Fibroblast of the conjunctiva (primary cell): Measurements from ENCODE around the gene CDC42SE1.
"Not testable (repeated sequence)": the region's sequence is repeated elsewhere in the genome, so short reads cannot be mapped to it uniquely, and the experiment has no call there.

ENCODE experiments used
- DNase-seq: peaks from one replicate; pipeline ENCODE4 v3.0.0-alpha.2; 2010; ENCODE audit warnings: low read depth

Gene CDC42SE1, protein sequence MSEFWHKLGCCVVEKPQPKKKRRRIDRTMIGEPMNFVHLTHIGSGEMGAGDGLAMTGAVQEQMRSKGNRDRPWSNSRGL

GRCh38 chr1:151059109-151060006, at the start of gene CDC42SE1:
TSS of gene CDC42SE1 (minus strand) at chr1:151059622. CDS start at chr1:151055730, 3,892 bp downstream.
- peak; percentile 59 for DNase-seq

GRCh38 chr1:151108331-151108730, 48.9 kb upstream of the CDC42SE1 start:
- DNase-seq = no peak

- DNase-seq = peak; percentile 8
Measured at GRCh38 chr1:151106894-151107293, 47.5 kb upstream of the CDC42SE1 start.

DNA sequence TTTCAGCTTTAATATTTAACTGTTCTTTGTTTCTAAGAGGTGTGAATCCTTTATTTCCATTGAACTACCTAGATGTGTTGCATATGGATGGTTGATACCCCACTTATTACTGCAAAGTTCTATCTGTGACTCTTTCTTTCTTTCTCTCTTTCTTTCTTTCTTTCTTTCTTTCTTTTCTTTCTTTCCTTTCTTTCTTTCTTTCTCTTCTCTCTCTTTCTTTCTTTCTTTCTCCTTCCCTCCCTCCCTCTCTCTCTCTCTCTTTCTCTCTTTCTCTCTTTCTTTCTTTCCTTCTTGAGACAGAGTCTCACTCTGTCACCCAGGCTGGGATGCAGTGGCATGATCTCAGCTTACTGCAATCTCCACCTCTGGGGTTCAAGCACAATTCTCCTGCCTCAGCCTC, 45.2 kb upstream of the CDC42SE1 start:
- no peak for DNase-seq

DNA sequence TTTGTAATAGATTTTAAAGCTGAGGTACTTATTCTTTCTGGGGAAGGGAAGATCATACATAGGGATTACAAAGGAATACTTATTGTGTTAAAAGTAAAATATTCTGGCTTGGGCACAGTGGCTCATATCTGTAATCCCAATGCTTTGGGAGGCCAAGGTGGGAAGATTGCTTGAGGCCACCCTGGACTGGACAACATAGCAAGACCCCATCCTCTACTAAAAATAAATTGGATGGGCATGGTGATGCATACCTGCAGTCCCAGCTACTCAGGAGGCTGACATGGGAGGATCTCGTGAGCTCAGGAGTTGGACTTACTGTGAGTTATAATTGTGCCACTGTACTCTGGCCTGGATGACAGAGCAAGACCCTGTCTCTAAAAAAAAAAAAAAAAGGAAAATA, 38.7 kb upstream of the CDC42SE1 start:
- DNase-seq = no peak

DNA sequence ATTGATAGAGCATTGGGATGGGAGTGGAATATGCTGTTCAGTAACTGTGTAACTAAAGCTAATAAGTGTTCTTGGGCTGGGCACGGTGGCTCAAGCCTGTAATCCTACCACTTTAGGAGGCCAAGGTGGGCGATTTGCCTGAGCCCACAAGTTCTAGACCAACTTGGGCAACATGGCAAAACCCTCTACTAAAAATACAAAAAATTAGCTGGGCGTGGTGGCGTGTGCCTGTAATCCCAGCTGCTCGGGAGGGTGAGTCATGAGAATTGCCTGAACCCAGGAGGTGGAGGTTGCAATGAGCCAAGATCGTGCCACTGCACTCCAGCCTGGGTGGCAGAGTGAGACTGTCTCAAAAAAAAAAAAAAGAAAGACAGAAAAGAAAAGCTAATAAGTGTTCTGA, 38.0 kb upstream of the CDC42SE1 start:
- DNase-seq = not testable (repeated sequence)

GRCh38 chr1:151085953-151086559, 26.6 kb upstream of the CDC42SE1 start:
- DNase-seq = no peak

DNA sequence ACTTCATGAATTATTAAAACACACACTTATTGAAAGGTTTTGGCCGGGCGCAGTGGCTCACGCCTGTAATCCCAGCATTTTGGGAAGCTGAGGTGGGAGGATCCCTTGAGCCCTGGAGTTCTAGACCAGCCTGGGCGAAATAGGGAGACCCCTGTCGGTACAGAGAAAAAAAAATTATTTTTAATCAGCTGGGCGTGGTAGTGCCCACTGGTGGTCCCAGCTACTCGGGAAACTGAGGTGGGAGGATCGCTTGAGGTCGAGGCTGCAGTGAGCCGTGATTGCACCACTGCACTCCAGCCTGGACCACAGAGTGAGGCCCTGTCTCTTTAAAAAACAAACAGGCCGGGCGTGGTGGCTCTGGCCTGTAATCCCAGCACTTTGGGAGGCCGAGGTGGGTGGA, 12.8 kb upstream of the CDC42SE1 start:
- DNase-seq = no peak

DNA sequence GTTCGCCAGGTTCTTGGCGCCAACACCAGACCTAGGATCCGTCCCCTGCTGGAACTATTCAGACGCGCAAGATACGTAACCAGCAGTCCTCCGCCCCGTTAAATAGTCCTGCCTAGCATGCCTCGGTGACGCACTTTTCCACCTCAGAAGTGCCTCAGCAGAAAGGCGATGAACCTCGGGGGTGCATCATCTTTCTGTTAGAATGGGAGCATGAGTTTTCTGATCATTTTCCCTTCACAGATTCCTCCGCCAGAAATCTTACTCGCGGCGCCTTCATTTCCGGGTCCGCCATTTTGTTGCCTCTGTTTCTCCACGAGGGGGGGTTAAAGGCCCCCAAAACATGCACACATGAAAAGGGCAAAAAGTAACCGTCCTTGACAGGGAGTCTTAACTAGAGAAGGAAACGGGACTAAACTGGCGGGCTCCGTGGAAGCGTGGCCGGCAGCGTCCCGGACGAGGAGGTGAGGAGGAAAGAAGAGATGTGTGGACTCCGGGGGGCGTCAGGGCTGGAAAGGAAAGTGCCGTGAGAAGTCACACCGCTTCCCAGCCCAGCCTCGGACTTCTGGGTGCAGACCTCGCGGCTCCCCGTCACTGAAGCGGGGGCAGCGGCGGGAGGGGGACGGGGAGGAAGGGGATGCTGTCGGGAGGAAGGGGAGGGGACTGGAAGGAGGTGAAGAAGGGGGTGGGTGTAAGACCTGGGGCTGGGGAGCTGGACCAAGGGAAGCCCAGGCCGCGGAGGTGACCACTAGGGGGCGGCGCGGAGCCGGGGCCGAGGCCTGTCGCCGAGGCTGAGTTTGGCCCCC, 11.3 kb upstream of the CDC42SE1 start, which contains the start of gene GABPB2:
TSS of gene GABPB2 (plus strand) at position 288 of the 803 bp plus-strand sequence. CDS start 17,429 bp downstream, outside the sequence.
- DNase-seq = peak; percentile 97

DNA sequence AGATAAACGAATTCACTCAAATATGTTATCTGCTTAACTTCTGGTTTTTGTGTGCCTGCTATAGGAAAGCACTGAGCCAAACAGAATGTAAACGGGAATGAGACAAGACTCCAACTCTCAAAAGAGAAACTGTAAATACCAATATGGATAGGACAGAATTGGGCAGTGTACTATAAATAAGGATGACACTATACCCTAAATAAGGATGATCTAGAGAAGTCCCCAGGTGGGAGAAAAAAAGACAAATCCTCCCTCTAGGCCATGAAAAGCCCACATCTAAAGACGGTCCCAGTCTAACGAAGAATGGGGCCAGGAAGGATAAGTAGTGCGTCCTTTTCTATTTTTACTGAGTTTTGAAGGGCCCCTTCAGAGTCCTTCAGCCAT, 9.7 kb upstream of the CDC42SE1 start:
- DNase-seq = no peak

DNA sequence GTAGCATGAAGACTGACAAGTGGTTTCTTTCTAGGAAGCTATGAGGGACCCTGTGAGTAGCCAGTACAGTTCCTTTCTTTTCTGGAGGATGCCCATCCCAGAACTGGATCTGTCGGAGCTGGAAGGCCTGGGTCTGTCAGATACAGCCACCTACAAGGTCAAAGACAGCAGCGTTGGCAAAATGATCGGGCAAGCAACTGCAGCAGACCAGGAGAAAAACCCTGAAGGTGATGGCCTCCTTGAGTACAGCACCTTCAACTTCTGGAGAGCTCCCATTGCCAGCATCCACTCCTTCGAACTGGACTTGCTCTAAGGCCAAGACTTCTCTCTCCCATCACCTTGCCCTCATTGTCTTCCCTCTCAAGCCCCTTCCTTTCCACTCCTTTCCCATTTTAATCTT, 7.8 kb upstream of the CDC42SE1 start:
- no peak for DNase-seq

DNA sequence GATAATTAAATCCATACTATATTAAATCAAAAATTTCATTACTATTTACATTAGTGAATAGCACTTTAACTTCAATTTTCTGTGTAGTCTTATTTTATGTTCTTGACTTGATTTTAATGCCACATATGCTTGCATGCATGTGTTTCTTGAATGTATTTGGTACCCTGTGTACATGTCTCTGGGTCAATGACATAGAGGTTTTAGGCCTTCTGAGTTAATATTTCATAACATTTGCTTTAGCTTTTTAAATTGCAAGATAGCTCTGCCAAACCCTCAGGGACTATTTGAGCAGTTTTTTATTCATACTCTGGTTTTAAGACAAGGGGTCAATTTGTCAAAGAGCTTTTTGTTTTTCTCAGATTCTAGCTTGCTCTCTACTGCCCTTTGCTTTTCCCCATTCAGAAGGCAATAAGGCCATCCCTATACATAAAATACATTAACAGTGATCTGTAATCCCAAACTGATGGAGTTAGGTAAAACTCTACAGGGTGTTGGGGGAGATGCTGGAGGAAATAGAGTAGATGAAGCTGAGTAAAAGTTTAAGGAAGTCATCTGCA, 5.7 kb upstream of the CDC42SE1 start:
- no peak for DNase-seq

GRCh38 chr1:151062741-151063371, 3.4 kb upstream of the CDC42SE1 start:
- DNase-seq = peak; percentile 66

DNA sequence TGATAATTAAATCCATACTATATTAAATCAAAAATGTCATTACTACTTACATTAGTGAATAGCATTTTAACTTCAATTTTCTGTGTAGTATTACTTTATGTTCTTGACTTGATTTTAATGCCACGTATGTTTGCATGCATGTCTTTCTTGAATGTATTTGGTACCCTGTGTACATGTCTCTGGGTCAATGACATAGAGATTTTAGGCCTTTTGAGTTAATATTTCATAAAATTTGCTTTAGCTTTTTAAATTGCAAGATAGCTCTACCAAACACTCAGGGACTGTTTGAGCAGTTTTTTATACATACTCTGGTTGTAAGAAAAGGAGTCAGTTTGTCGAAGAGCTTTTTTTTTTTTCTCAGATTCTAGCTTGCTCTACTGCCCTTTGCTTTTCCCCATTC, 2.3 kb upstream of the CDC42SE1 start:
- no peak for DNase-seq

DNA sequence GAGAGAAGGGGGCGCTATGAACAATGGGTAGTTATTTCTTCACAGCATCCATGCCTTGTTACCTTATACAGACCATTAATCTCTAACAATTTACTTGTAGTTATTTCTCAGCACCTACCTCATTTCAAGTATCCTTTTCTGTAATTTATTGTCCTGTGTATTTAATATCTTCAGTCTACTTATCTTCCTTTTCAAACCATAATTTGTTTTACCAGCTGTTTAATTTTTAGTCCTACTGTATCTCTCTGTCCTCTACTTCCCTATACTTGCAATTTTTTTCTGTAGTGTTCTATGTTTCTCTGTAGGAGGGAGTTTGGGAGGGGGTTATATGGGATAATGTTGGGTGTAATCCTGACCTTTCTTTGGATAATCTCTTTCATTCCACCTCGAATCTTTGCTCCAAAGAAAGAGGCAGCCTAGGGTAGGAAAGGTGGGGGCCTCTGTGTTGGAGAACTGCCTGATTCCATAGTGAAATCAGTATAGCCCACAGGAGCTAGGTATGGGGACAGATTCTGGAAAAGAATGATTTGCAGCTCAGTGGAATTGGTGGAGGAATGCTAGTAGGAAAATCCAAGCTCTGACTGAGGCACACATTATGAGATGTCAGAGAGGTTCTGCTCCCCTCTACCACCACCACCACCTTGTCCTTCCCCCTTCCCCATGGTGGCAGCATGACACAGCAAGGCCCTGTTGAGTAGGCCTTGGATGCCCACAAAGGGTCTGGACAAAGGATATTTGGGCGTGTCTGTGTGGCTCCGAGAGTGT, 1.4 kb upstream of the CDC42SE1 start:
- no peak for DNase-seq

- DNase-seq = peak; percentile 39
Measured at GRCh38 chr1:151060007-151060656, 710 bp upstream of the CDC42SE1 start, which contains the start of gene MLLT11. TSS of gene MLLT11 (plus strand) at chr1:151060397. CDS start at chr1:151067225, 6,828 bp downstream.

GRCh38 chr1:151058692-151059091, 730 bp downstream of the CDC42SE1 start:
- DNase-seq = no peak

GRCh38 chr1:151056149-151056548, 3.3 kb downstream of the CDC42SE1 start:
- no peak for DNase-seq

- DNase-seq = no peak
Measured at GRCh38 chr1:151055581-151055980, 3.8 kb downstream of the CDC42SE1 start.

- no peak for DNase-seq
Measured at GRCh38 chr1:151054971-151055547, 4.4 kb downstream of the CDC42SE1 start.
